Measurements from ENCODE around the gene GUCY1B1.

DNA sequence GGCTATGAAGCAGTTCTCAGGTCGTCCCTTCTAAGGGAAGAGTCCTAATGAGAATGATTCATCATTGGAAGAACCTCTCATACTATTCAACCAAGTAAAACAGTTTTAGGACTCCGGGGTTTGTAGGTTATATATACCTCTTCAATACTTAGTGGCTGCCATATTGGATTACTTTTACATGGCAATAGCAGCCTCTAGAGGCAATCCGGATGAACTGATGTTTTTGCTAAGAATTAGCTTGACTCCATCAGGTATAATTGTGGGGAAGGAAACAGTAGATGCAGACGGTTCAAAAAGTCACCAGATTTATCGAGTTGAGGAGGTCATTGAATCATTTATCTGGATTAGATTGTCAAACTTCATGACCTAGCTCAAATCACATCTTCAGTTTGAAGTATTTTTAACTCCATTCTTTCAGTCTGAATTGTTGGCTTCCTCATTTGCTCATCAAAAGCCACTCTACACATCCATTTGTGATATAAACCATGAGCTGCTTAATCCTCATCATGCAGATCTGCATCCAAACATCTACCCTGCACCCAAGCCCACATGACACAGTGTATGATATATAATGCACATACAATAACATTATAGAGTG is 28.4 kb downstream of the GUCY1B1 start:
- TF ChIP-seq POLR2AphosphoS5 (IDR thresholded peaks at IDR 0.05) (no peak), EZH2 (IDR thresholded peaks at IDR 0.05; ENCODE audit: borderline replicate concordance, insufficient read depth, low read length, poor library complexity, severe bottlenecking) (no peak), EP300 (conservative IDR thresholded peaks at IDR 0.05; ENCODE audit: poor library complexity, severe bottlenecking) (no peak), TAF1 (IDR thresholded peaks at IDR 0.05; ENCODE audit: low read depth) (no peak), RAD21 (conservative IDR thresholded peaks at IDR 0.05) (peak; percentile 84)
- TF ChIP-seq, protein P1, sequence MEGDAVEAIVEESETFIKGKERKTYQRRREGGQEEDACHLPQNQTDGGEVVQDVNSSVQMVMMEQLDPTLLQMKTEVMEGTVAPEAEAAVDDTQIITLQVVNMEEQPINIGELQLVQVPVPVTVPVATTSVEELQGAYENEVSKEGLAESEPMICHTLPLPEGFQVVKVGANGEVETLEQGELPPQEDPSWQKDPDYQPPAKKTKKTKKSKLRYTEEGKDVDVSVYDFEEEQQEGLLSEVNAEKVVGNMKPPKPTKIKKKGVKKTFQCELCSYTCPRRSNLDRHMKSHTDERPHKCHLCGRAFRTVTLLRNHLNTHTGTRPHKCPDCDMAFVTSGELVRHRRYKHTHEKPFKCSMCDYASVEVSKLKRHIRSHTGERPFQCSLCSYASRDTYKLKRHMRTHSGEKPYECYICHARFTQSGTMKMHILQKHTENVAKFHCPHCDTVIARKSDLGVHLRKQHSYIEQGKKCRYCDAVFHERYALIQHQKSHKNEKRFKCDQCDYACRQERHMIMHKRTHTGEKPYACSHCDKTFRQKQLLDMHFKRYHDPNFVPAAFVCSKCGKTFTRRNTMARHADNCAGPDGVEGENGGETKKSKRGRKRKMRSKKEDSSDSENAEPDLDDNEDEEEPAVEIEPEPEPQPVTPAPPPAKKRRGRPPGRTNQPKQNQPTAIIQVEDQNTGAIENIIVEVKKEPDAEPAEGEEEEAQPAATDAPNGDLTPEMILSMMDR (IDR thresholded peaks at IDR 0.05; ENCODE audit: poor library complexity, severe bottlenecking) = peak; percentile 80
- TF ChIP-seq, protein P2, sequence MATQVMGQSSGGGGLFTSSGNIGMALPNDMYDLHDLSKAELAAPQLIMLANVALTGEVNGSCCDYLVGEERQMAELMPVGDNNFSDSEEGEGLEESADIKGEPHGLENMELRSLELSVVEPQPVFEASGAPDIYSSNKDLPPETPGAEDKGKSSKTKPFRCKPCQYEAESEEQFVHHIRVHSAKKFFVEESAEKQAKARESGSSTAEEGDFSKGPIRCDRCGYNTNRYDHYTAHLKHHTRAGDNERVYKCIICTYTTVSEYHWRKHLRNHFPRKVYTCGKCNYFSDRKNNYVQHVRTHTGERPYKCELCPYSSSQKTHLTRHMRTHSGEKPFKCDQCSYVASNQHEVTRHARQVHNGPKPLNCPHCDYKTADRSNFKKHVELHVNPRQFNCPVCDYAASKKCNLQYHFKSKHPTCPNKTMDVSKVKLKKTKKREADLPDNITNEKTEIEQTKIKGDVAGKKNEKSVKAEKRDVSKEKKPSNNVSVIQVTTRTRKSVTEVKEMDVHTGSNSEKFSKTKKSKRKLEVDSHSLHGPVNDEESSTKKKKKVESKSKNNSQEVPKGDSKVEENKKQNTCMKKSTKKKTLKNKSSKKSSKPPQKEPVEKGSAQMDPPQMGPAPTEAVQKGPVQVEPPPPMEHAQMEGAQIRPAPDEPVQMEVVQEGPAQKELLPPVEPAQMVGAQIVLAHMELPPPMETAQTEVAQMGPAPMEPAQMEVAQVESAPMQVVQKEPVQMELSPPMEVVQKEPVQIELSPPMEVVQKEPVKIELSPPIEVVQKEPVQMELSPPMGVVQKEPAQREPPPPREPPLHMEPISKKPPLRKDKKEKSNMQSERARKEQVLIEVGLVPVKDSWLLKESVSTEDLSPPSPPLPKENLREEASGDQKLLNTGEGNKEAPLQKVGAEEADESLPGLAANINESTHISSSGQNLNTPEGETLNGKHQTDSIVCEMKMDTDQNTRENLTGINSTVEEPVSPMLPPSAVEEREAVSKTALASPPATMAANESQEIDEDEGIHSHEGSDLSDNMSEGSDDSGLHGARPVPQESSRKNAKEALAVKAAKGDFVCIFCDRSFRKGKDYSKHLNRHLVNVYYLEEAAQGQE (IDR thresholded peaks at IDR 0.05; ENCODE audit: borderline replicate concordance) = no peak
